ENCODE measurements around the gene HIF1A. TPM values are rescaled to one million over a fixed set of nuclear protein-coding genes. Genes with fewer than 3 reads are reported as not detected.

The HIF1A gene
- total and polyA plus RNA-seq, 12 donors, result 47.2 to 531 (median 331) TPM

GRCh38 chr14:61647704-61648103 lies 47.6 kb upstream of the HIF1A start:
- Histone ChIP-seq H3K4me3 (no peak overlapping the region), H3K9me3 (replicated peaks in 1 of 3) (no peaks in the 10 kb centered on the region), H3K27me3 (no peaks in the 10 kb centered on the region), H3K36me3 (replicated peaks in 1 of 2) (no peaks in the 10 kb centered on the region), H3K27ac (no peak overlapping the region), H3K4me1 (replicated peaks in 1 of 2) (no peaks in the 10 kb centered on the region)
- TF ChIP-seq POLR2A (IDR thresholded peaks at IDR 0.05), result no peak
- TF ChIP-seq CTCF (IDR thresholded peaks at IDR 0.05), result no peak
- intact Hi-C loops (cut with DNase I), result no loop called here
- WGBS, 4 donors, result 94 to 98% (median 96%) methylated on average over 5 of the region's 5 CpGs
- no peak for DNase-seq

GRCh38 chr14:61648377-61648776 lies 46.9 kb upstream of the HIF1A start:
- intact Hi-C loops (cut with DNase I), result no loop called here
- H3K4me1 ChIP-seq (replicated peaks in 1 of 2), result no peaks in the 10 kb centered on the region
- DNase-seq, result no peak
- H3K27ac ChIP-seq, result no peak overlapping the region
- H3K4me3 ChIP-seq, result no peak overlapping the region
- no peaks in the 10 kb centered on the region for H3K27me3 ChIP-seq
- no peaks in the 10 kb centered on the region for H3K9me3 ChIP-seq (replicated peaks in 1 of 3)
- no peaks in the 10 kb centered on the region for H3K36me3 ChIP-seq (replicated peaks in 1 of 2)
- no peak for TF ChIP-seq CTCF (IDR thresholded peaks at IDR 0.05)

- no peak for DNase-seq
- Histone ChIP-seq H3K4me1 (replicated peaks in 1 of 2) (peaks cover 0 to 4% of the 10 kb centered on the region in 2 donors), H3K9me3 (replicated peaks in 1 of 3) (no peaks in the 10 kb centered on the region), H3K27ac (no peak overlapping the region), H3K36me3 (replicated peaks in 1 of 2) (no peaks in the 10 kb centered on the region), H3K4me3 (no peak overlapping the region), H3K27me3 (no peaks in the 10 kb centered on the region)
- 89 to 92% (median 91%) methylated on average over 4 of the region's 4 CpGs for WGBS, 4 donors
- no peak for TF ChIP-seq CTCF (IDR thresholded peaks at IDR 0.05)
- no peak for TF ChIP-seq POLR2A (IDR thresholded peaks at IDR 0.05)
- intact Hi-C loops (cut with DNase I), result no loop called here
Observed at GRCh38 chr14:61649283-61649682, 46.0 kb upstream of the HIF1A start.

GRCh38 chr14:61651355-61651754 lies 44.0 kb upstream of the HIF1A start:
- H3K9me3 ChIP-seq (replicated peaks in 1 of 3), result no peaks in the 10 kb centered on the region
- H3K36me3 ChIP-seq (replicated peaks in 1 of 2), result no peaks in the 10 kb centered on the region
- no peak overlapping the region for H3K27ac ChIP-seq
- H3K27me3 ChIP-seq, result no peaks in the 10 kb centered on the region
- intact Hi-C loops (cut with DNase I), result no loop called here
- TF ChIP-seq CTCF (IDR thresholded peaks at IDR 0.05) (no peak), POLR2A (IDR thresholded peaks at IDR 0.05) (no peak)
- peaks cover 0 to 4% of the 10 kb centered on the region in 2 donors for H3K4me1 ChIP-seq (replicated peaks in 1 of 2)
- 91 to 99% (median 96%) methylated on average over 4 of the region's 4 CpGs for WGBS, 4 donors
- DNase-seq, result no peak
- no peak overlapping the region for H3K4me3 ChIP-seq
